Caki2 (cell line): ENCODE measurements around the gene PDE7B. TPM values are rescaled to one million over a fixed set of nuclear protein-coding genes. Genes with fewer than 3 reads are reported as not detected.
A peak's percentile ranks its signal among the peaks of the same experiment; 100 is the strongest.
"Not testable (repeated sequence)": the region's sequence is repeated elsewhere in the genome, so short reads cannot be mapped to it uniquely, and the experiment has no call there.

Experiments
- DNase-seq: peaks from one replicate; pipeline ENCODE4 v3.0.0-alpha.2; 2015; ENCODE audit warnings: low read depth
- in situ Hi-C: cut with HindIII; loops from 2 replicates; pipeline ENCODE4 v1.10.0; 2016; ENCODE audit warnings: low sequenced_read_pairs, low pct_unique_long_range_greater_than_20kb, mixed read lengths
- total RNA-seq: library from RNA; depleted of rRNA; stranded (reverse); fragments of >200 nt; shearing (Covaris generic); gene quantifications from 2 replicates; pipeline ENCODE4 v1.2.3, GENCODE V29; 2014; ENCODE audit warnings: low replicate concordance

Gene PDE7B
- total RNA-seq, 1 experiment from 2014 or later = 0.07 TPM

GRCh38 chr6:136137739-136138402 is 286.4 kb downstream of the PDE7B start:
- no peak for DNase-seq
- in situ Hi-C loops = no loop called here

GRCh38 chr6:136139111-136139510 is 287.6 kb downstream of the PDE7B start:
- in situ Hi-C loops, DNase-seq: not testable (repeated sequence)

GRCh38 chr6:136144251-136145023 is 292.9 kb downstream of the PDE7B start:
- no peak for DNase-seq
- in situ Hi-C loops = no loop called here

GRCh38 chr6:136146130-136146529 is 294.6 kb downstream of the PDE7B start:
- DNase-seq = no peak
- in situ Hi-C loops = no loop called here

- in situ Hi-C loops = no loop called here
- no peak for DNase-seq
Measured at GRCh38 chr6:136147342-136147741, 295.8 kb downstream of the PDE7B start.

- in situ Hi-C loops = no loop called here
- DNase-seq = no peak
Measured at GRCh38 chr6:136148051-136148450, 296.6 kb downstream of the PDE7B start.

GRCh38 chr6:136148523-136148922 is 297.0 kb downstream of the PDE7B start:
- in situ Hi-C loops = no loop called here
- DNase-seq = no peak

- in situ Hi-C loops = no loop called here
- DNase-seq = no peak
Measured at GRCh38 chr6:136149311-136149710, 297.8 kb downstream of the PDE7B start.

GRCh38 chr6:136150961-136151360 is 299.5 kb downstream of the PDE7B start:
- DNase-seq = no peak
- in situ Hi-C loops = no loop called here

GRCh38 chr6:136153707-136154375 is 302.3 kb downstream of the PDE7B start:
- in situ Hi-C loops = no loop called here
- no peak for DNase-seq

GRCh38 chr6:136155191-136155590 is 303.7 kb downstream of the PDE7B start:
- in situ Hi-C loops = no loop called here
- no peak for DNase-seq

- no peak for DNase-seq
- in situ Hi-C loops = no loop called here
Measured at GRCh38 chr6:136157743-136158142, 306.2 kb downstream of the PDE7B start.

- in situ Hi-C loops = no loop called here
- peak; percentile 3 for DNase-seq
Measured at GRCh38 chr6:136158387-136158821, 306.9 kb downstream of the PDE7B start.

- no peak for DNase-seq
- in situ Hi-C loops = no loop called here
Measured at GRCh38 chr6:136158971-136159370, 307.5 kb downstream of the PDE7B start.

GRCh38 chr6:136160250-136160649 is 308.7 kb downstream of the PDE7B start:
- in situ Hi-C loops = no loop called here
- no peak for DNase-seq

- DNase-seq = no peak
- in situ Hi-C loops = no loop called here
Measured at GRCh38 chr6:136161950-136162349, 310.4 kb downstream of the PDE7B start.

- in situ Hi-C loops = no loop called here
- no peak for DNase-seq
Measured at GRCh38 chr6:136163260-136163659, 311.8 kb downstream of the PDE7B start.

GRCh38 chr6:136166815-136167214 is 315.3 kb downstream of the PDE7B start:
- DNase-seq = no peak
- in situ Hi-C loops = no loop called here
